Neural progenitor cell (in vitro differentiated cells): ENCODE results near the gene ZBED4. TPM values are rescaled to one million over a fixed set of nuclear protein-coding genes. Genes with fewer than 3 reads are reported as not detected.
A peak's percentile ranks its signal among the peaks of the same experiment; 100 is the strongest.

Experiments
- DNase-seq: peaks from one replicate; pipeline ENCODE4 v3.0.0-alpha.2; 2016; ENCODE audit warnings: low spot score
- H2AFZ ChIP-seq: fragments of 200-600 bp; sonication (generic); replicated peaks from 2 replicates; pipeline ENCODE4 v1.6.1; 2016; ENCODE audit warnings: antibody characterized with exemption
- H3F3A ChIP-seq: fragments of 200-600 bp; sonication (generic); 2 replicates; pipeline ENCODE4 v1.6.1; 2016; ENCODE audit warnings: antibody characterized with exemption, low read depth
- H3K27ac ChIP-seq: fragments of 200-600 bp; sonication (generic); 2 replicates; pipeline ENCODE4 v1.5.1; 2016; ENCODE audit warnings: mild to moderate bottlenecking
- H3K27me3 ChIP-seq: fragments of 200-600 bp; sonication (generic); 2 replicates; pipeline ENCODE4 v1.6.1; 2016; ENCODE audit warnings: mild to moderate bottlenecking, moderate library complexity
- H3K36me3 ChIP-seq: fragments of 200-600 bp; sonication (generic); 2 replicates; pipeline ENCODE4 v1.5.1; 2016
- H3K4me1 ChIP-seq: fragments of 200-600 bp; sonication (generic); 2 replicates; pipeline ENCODE4 v1.6.1; 2016; ENCODE audit warnings: mixed run types
- H3K4me2 ChIP-seq: fragments of 200-600 bp; sonication (generic); 2 replicates; pipeline ENCODE4 v1.6.1; 2016
- H3K4me3 ChIP-seq: fragments of 200-600 bp; sonication (generic); 2 replicates; pipeline ENCODE4 v1.5.1; 2016
- H3K79me2 ChIP-seq: fragments of 200-600 bp; sonication (generic); 2 replicates; pipeline ENCODE4 v1.6.1; 2016; ENCODE audit warnings: low read depth
- H3K9ac ChIP-seq: fragments of 200-600 bp; sonication (generic); 2 replicates; pipeline ENCODE4 v1.6.1; 2016
- H3K9me3 ChIP-seq: fragments of 200-600 bp; sonication (generic); 2 replicates; pipeline ENCODE4 v1.5.1; 2016; ENCODE audit warnings: low read depth
- H4K20me1 ChIP-seq: fragments of 200-600 bp; sonication (generic); 2 replicates; pipeline ENCODE4 v1.6.1; 2016; ENCODE audit warnings: low read depth
- H3K27ac Mint-ChIP-seq: 3 replicates; pipeline ENCODE4 v1.8.0; 2021; ENCODE audit warnings: mixed read lengths
- H3K27me3 Mint-ChIP-seq: 2 replicates; pipeline ENCODE4 v1.8.0; 2022; ENCODE audit warnings: low read depth, mild to moderate bottlenecking, inconsistent platforms, moderate library complexity, mixed read lengths; ENCODE audit not compliant: insufficient read depth
- H3K36me3 Mint-ChIP-seq: 3 replicates; pipeline ENCODE4 v1.8.0; 2021; ENCODE audit warnings: mixed read lengths
- H3K4me1 Mint-ChIP-seq: 3 replicates; pipeline ENCODE4 v1.8.0; 2021; ENCODE audit warnings: mixed read lengths
- H3K4me3 Mint-ChIP-seq: 3 replicates; pipeline ENCODE4 v1.8.0; 2021; ENCODE audit warnings: mild to moderate bottlenecking, moderate library complexity, mixed read lengths
- H3K9me3 Mint-ChIP-seq: 3 replicates; pipeline ENCODE4 v1.8.0; 2020; ENCODE audit warnings: mixed read lengths
- EZH2 ChIP-seq: fragments of 200-600 bp; sonication (generic); IDR thresholded peaks from 2 replicates; pipeline ENCODE4 v1.6.1; 2017; ENCODE audit warnings: antibody characterized with exemption, mild to moderate bottlenecking, moderate library complexity
- EZH2phosphoT487 ChIP-seq: fragments of 200-600 bp; sonication (generic); IDR thresholded peaks from 2 replicates; pipeline ENCODE4 v1.6.1; 2017; ENCODE audit warnings: antibody characterized with exemption
- total RNA-seq: library from RNA; depleted of rRNA; stranded (reverse); fragments of >200 nt; gene quantifications from 2 replicates; pipeline ENCODE4 v1.2.3, GENCODE V29; 2015; ENCODE audit warnings: low replicate concordance
- TF ChIP-seq, protein P1 (sequence below): fragments of 200-600 bp; sonication (generic); IDR thresholded peaks from 2 replicates; pipeline ENCODE4 v1.5.1; 2017; ENCODE audit warnings: antibody characterized with exemption, mild to moderate bottlenecking

The ZBED4 gene
- total RNA-seq, 1 donor from 2014 or later: 23.1 TPM

DNA sequence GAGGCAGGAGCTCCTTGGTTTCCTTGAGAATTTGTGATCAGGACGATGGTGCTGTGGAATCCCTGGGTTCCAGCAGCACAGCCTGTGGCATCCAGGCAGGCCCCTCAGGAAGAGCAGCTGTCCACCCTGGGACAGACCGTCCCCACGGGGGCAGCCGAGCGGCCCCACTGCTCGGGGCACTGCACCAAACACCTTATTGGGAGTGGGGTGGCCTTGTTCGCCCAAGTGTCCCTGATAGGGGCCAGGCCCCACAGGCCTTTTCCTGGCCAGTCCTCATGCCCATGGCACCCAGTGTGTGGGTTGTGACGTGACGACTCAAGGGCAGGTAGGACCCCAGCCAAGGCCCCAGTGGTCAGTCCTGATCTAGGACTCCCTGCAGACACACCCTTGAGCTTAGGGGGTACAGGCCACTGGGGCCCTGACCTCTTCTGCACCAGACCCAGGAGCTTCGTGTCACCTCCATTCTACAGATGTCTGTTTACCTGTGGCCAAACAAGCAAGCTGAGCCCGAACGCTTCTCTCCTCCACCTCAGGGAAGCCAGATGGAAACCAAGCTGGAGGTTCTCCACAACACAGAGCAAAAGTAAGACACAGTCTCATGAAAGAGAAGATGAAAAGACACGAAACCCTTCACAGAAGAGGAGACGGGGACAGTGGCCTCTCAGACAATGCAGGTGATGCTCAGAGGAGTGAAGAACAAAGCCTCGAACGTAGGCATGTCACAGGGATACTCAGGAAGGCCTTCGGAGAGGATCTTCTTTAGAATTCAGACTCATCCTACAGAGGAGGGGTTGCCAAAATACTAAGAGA lies 24.4 kb upstream of the ZBED4 start:
- peaks cover 22% of the 10 kb centered on the region for H3K9me3 Mint-ChIP-seq
- peak overlapping the region; percentile 72 for H3K27ac Mint-ChIP-seq
- peaks cover 13% of the 10 kb centered on the region for H3K36me3 Mint-ChIP-seq
- H3K36me3 ChIP-seq: no peaks in the 10 kb centered on the region
- H3K4me1 Mint-ChIP-seq: peaks cover 19% of the 10 kb centered on the region
- H3K27me3 ChIP-seq: no peaks in the 10 kb centered on the region
- no peak overlapping the region for H3K4me3 ChIP-seq
- H3K79me2 ChIP-seq: peaks cover 34% of the 10 kb centered on the region
- H3K4me2 ChIP-seq: no peak overlapping the region
- peaks cover 11% of the 10 kb centered on the region for H3K27me3 Mint-ChIP-seq
- H3K9ac ChIP-seq: no peak overlapping the region
- no peak overlapping the region for H2AFZ ChIP-seq
- H3K4me1 ChIP-seq: peaks cover 11% of the 10 kb centered on the region
- H3K9me3 ChIP-seq: peaks cover 7% of the 10 kb centered on the region
- H3K27ac ChIP-seq: no peak overlapping the region
- no peak for DNase-seq
- peak overlapping the region; percentile 73 for H3K4me3 Mint-ChIP-seq
- TF ChIP-seq, protein P1, sequence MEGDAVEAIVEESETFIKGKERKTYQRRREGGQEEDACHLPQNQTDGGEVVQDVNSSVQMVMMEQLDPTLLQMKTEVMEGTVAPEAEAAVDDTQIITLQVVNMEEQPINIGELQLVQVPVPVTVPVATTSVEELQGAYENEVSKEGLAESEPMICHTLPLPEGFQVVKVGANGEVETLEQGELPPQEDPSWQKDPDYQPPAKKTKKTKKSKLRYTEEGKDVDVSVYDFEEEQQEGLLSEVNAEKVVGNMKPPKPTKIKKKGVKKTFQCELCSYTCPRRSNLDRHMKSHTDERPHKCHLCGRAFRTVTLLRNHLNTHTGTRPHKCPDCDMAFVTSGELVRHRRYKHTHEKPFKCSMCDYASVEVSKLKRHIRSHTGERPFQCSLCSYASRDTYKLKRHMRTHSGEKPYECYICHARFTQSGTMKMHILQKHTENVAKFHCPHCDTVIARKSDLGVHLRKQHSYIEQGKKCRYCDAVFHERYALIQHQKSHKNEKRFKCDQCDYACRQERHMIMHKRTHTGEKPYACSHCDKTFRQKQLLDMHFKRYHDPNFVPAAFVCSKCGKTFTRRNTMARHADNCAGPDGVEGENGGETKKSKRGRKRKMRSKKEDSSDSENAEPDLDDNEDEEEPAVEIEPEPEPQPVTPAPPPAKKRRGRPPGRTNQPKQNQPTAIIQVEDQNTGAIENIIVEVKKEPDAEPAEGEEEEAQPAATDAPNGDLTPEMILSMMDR: no peak
- TF ChIP-seq EZH2: no peak
- TF ChIP-seq EZH2phosphoT487: no peak
- H3F3A ChIP-seq: no peaks in the 10 kb centered on the region
- peaks cover 27% of the 10 kb centered on the region for H4K20me1 ChIP-seq

DNA sequence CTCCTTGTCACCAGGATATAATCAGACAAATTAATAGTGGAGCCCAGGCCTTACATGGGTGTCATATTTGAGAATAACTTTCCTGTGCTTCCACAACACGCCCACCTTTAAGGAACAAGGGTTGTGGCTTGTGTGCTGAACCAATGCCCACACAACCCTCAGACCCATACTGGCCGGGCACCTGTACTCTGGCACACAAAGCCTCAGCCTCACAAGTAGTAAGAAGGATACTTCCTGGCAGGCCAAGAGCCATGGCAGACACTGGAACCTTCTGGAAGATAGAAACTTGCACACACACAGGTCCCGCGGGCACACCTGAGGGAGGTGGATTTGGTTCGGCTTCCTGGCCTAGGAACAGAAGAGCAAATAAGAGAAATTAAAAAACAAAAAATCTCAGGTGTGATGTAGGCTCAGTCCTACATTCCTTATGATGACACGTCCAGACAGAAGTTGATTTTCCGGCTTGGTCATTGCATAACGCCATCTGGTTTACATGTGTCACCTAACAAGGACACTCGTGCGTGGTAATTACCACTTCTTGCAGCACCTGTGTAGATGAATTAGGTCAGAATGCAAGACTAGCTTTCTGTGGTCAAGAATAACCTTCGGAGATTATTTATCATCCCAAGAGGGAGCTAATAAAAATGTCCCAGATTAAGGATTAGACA lies 20.2 kb upstream of the ZBED4 start:
- no peak overlapping the region for H3K4me3 ChIP-seq
- H3K27me3 ChIP-seq: no peaks in the 10 kb centered on the region
- Mint-ChIP-seq H3K4me1 (no peaks in the 10 kb centered on the region), H3K27ac (no peak overlapping the region), H3K36me3 (peaks cover 3% of the 10 kb centered on the region), H3K4me3 (no peak overlapping the region), H3K9me3 (peaks cover 22% of the 10 kb centered on the region), H3K27me3 (peaks cover 10% of the 10 kb centered on the region)
- TF ChIP-seq, protein P1: no peak
- no peak for TF ChIP-seq EZH2phosphoT487
- TF ChIP-seq EZH2: no peak
- H3K4me2 ChIP-seq: no peak overlapping the region
- H4K20me1 ChIP-seq: no peaks in the 10 kb centered on the region
- no peaks in the 10 kb centered on the region for H3K36me3 ChIP-seq
- peaks cover 7% of the 10 kb centered on the region for H3K9me3 ChIP-seq
- H3K4me1 ChIP-seq: no peaks in the 10 kb centered on the region
- no peaks in the 10 kb centered on the region for H3F3A ChIP-seq
- H3K27ac ChIP-seq: no peak overlapping the region
- H3K79me2 ChIP-seq: no peaks in the 10 kb centered on the region
- H2AFZ ChIP-seq: no peak overlapping the region
- DNase-seq: no peak
- H3K9ac ChIP-seq: no peak overlapping the region

DNA sequence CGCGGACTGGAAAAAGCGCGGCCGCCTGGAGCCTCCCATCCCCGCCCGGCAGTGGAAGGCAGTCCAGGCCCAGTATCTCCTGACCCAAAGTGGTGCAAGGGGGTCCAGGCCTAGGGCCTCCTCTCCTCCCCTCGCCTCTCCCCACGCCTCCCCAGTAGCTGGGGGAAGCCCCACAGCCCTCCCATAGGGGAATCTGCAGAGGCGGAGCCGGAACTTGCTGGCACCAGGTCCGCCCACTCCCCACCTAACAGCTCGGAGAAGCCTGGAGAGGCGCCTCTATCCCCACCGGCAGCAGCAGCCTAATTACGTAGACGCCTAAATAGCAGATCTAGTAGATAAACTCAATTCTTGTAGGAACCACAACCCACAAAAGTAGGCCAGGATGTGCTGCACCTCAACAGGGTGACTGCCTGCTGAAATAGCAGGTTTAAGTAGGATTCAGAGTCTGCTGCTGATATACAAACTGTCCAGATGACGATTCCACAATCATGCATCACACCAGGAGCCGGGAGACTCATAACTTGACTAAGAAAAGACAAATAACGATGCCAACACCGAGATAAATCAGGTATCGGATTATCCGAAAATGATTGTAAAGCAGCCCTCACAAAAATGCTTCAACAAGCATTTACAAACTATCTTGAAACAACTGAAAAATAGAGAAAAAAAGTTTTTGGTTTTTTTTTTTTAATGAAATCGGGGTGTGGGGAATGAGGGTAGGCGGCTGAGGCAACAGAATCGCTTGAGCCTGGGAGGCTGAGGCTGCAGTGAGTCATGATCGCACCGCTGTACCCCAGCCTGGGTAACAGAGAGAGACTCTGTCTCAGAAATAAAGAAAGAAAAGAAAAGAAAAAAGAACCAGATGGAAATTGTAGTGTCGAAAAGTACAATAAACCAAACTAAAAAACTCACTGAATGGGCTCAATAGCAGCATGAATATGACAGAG lies 14.6 kb upstream of the ZBED4 start:
- H3K36me3 ChIP-seq: no peaks in the 10 kb centered on the region
- Mint-ChIP-seq H3K4me3 (no peak overlapping the region), H3K27me3 (peaks cover 9% of the 10 kb centered on the region), H3K4me1 (peaks cover 2% of the 10 kb centered on the region), H3K9me3 (no peaks in the 10 kb centered on the region), H3K36me3 (no peaks in the 10 kb centered on the region), H3K27ac (no peak overlapping the region)
- no peak overlapping the region for H3K4me3 ChIP-seq
- no peaks in the 10 kb centered on the region for H3K9me3 ChIP-seq
- H3K27ac ChIP-seq: no peak overlapping the region
- H2AFZ ChIP-seq: peak overlapping the region; percentile 68
- H4K20me1 ChIP-seq: no peaks in the 10 kb centered on the region
- DNase-seq: peak; percentile 37
- H3K4me2 ChIP-seq: peak overlapping the region; percentile 4
- H3K79me2 ChIP-seq: no peaks in the 10 kb centered on the region
- peaks cover 14% of the 10 kb centered on the region for H3K27me3 ChIP-seq
- TF ChIP-seq EZH2 (no peak), EZH2phosphoT487 (no peak)
- TF ChIP-seq, protein P1: no peak
- no peak overlapping the region for H3K9ac ChIP-seq
- no peaks in the 10 kb centered on the region for H3F3A ChIP-seq
- H3K4me1 ChIP-seq: peaks cover 6% of the 10 kb centered on the region
